ENCODE data around the gene RHBDL1.

The RHBDL1 gene

GRCh38 chr16:658679-659571 lies 16.5 kb upstream of the RHBDL1 start:
- DNase-seq (ENCODE audit: low read depth in 2 of 2): no peak
- no peak for TF ChIP-seq CTCF (IDR thresholded peaks at IDR 0.05; ENCODE audit: low read depth, low read length)
- H3K4me3 ChIP-seq (replicated peaks in 1 of 2; ENCODE audit: low read depth in 2 of 2, low read length in 2 of 2): no peak overlapping the region

DNA sequence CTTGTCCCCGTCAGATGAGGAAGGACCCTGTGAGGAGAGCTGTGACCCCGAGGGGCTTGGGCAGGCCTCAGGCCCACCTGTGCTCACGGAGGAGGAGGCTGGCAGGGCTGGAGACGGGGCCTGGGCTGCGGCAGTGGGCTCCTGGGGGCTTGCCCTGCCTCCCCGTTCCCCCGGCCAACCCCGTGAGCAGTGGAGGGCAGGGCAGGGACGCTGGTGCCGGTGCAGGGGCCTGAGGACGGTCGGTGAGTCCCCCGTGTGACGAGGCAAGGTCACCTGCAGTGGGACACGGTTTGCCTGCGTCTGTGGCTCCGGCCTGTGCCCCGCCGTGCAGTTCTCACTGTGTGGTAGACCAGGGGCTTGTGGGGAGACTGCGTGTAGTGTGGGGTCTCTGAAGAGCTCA lies 15.9 kb upstream of the RHBDL1 start:
- no peak overlapping the region for H3K4me3 ChIP-seq (replicated peaks in 1 of 2; ENCODE audit: low read depth in 2 of 2, low read length in 2 of 2)
- no peak for TF ChIP-seq CTCF (IDR thresholded peaks at IDR 0.05; ENCODE audit: low read depth, low read length)
- no peak for DNase-seq (ENCODE audit: low read depth in 2 of 2)

GRCh38 chr16:660132-660458 lies 15.4 kb upstream of the RHBDL1 start:
- TF ChIP-seq CTCF (IDR thresholded peaks at IDR 0.05; ENCODE audit: low read depth, low read length): no peak
- no peak for DNase-seq (ENCODE audit: low read depth in 2 of 2)
- no peak overlapping the region for H3K4me3 ChIP-seq (replicated peaks in 1 of 2; ENCODE audit: low read depth in 2 of 2, low read length in 2 of 2)

GRCh38 chr16:660459-661183 lies 14.8 kb upstream of the RHBDL1 start:
- H3K4me3 ChIP-seq (replicated peaks in 1 of 2; ENCODE audit: low read depth in 2 of 2, low read length in 2 of 2): no peak overlapping the region
- TF ChIP-seq CTCF (IDR thresholded peaks at IDR 0.05; ENCODE audit: low read depth, low read length): peak; percentile 24
- DNase-seq (ENCODE audit: low read depth in 2 of 2): peak; percentile 76 to 88

GRCh38 chr16:661184-661821 lies 14.2 kb upstream of the RHBDL1 start:
- no peak for DNase-seq (ENCODE audit: low read depth in 2 of 2)
- H3K4me3 ChIP-seq (replicated peaks in 1 of 2; ENCODE audit: low read depth in 2 of 2, low read length in 2 of 2): no peak overlapping the region
- TF ChIP-seq CTCF (IDR thresholded peaks at IDR 0.05; ENCODE audit: low read depth, low read length): no peak

DNA sequence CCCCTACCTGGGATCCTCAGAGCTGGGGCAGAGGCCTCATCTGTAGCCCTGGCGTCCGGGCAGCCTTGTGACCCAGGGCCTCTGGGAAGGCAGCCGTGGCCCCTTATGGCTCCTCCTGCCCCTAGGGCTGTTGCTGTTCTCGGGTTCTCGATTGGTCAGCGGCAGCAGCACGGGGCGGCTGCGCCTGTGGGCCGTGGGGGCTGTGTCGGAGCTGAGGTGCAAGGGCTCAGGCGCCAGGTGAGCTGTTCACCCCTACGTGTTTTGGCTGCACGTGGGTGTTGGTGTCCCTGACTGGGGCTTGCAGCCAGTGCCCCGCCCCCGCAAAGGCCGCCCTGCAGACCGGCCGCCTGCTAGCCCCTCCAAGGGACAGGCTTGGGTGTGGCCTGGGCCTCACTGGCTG lies 13.4 kb upstream of the RHBDL1 start:
- DNase-seq (ENCODE audit: low read depth in 2 of 2): no peak
- no peak for TF ChIP-seq CTCF (IDR thresholded peaks at IDR 0.05; ENCODE audit: low read depth, low read length)
- H3K4me3 ChIP-seq (replicated peaks in 1 of 2; ENCODE audit: low read depth in 2 of 2, low read length in 2 of 2): no peak overlapping the region
